HG02852 (cell line): ENCODE measurements around the gene NF1.
"Not testable (repeated sequence)": the region's sequence is repeated elsewhere in the genome, so short reads cannot be mapped to it uniquely, and the experiment has no call there.

Experiments
- ATAC-seq: cut with Tn5 transposase; IDR thresholded peaks from one replicate; pipeline ENCODE4 v1.9.1; 2021; ENCODE audit warnings: mild to moderate bottlenecking, moderate library complexity; ENCODE audit not compliant: unreplicated experiment

Gene NF1

GRCh38 chr17:31251105-31251969 is 156.6 kb downstream of the NF1 start:
- ATAC-seq = no peak

- no peak for ATAC-seq
These were observed 157.2 kb downstream of the NF1 start for GRCh38 chr17:31251970-31252328.

GRCh38 chr17:31252741-31253140 is 158.0 kb downstream of the NF1 start:
- ATAC-seq = no peak

- no peak for ATAC-seq
These were observed 159.9 kb downstream of the NF1 start for GRCh38 chr17:31254654-31255053.

- ATAC-seq = no peak
These were observed 162.2 kb downstream of the NF1 start for GRCh38 chr17:31256936-31257335.

- ATAC-seq = no peak
These were observed 165.4 kb downstream of the NF1 start for GRCh38 chr17:31260151-31260550.

- no peak for ATAC-seq
These were observed 166.8 kb downstream of the NF1 start for GRCh38 chr17:31261601-31262000.

- not testable (repeated sequence) for ATAC-seq
These were observed 168.1 kb downstream of the NF1 start for GRCh38 chr17:31262923-31263322.

- no peak for ATAC-seq
These were observed 171.3 kb downstream of the NF1 start for GRCh38 chr17:31266042-31266441.

- ATAC-seq = no peak
These were observed 174.3 kb downstream of the NF1 start for GRCh38 chr17:31269036-31269577.

GRCh38 chr17:31269578-31269983 is 174.8 kb downstream of the NF1 start:
- no peak for ATAC-seq

GRCh38 chr17:31272236-31272635 is 177.5 kb downstream of the NF1 start:
- no peak for ATAC-seq

- ATAC-seq = no peak
These were observed 178.0 kb downstream of the NF1 start for GRCh38 chr17:31272803-31273202.

- ATAC-seq = no peak
These were observed 178.7 kb downstream of the NF1 start for GRCh38 chr17:31273516-31273915.

GRCh38 chr17:31274252-31274651 is 179.5 kb downstream of the NF1 start:
- no peak for ATAC-seq

- no peak for ATAC-seq
These were observed 180.3 kb downstream of the NF1 start for GRCh38 chr17:31275116-31275515.

- no peak for ATAC-seq
These were observed 184.6 kb downstream of the NF1 start for GRCh38 chr17:31279401-31279800.

- ATAC-seq = no peak
These were observed 186.3 kb downstream of the NF1 start for GRCh38 chr17:31281061-31281460.

GRCh38 chr17:31283841-31284240 is 189.1 kb downstream of the NF1 start:
- no peak for ATAC-seq

GRCh38 chr17:31286587-31286986 is 191.8 kb downstream of the NF1 start:
- no peak for ATAC-seq

- not testable (repeated sequence) for ATAC-seq
These were observed 193.2 kb downstream of the NF1 start for GRCh38 chr17:31287932-31288331.

GRCh38 chr17:31289790-31290189 is 195.0 kb downstream of the NF1 start:
- ATAC-seq = no peak

- no peak for ATAC-seq
These were observed 197.0 kb downstream of the NF1 start for GRCh38 chr17:31291820-31292219.
